Measurements from ENCODE around the gene PDS5A. TPM values are rescaled to one million over a fixed set of nuclear protein-coding genes. Genes with fewer than 3 reads are reported as not detected.

The PDS5A gene
- polyA plus RNA-seq, 3 donors, result 14.2 to 19.4 (median 17.7) TPM

DNA sequence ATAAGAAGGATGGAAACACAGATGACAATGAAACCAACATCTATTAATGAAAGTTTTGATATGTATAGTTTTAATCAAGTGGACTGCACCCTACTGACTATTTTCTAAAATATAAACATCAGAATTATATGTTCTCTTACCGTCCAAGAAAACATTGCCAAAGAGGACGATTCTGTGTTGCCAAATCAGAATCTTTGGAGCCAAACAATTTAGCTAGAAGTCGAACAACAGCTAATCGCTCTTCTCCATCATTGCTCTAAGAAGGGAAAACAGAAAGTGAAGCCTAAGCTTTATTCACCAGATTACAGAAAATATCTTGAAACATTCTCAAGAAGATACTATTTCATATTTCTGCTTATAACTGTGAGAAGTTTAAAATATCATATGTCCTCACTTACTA lies 64.2 kb downstream of the PDS5A start:
- WGBS (ENCODE audit: insufficient coverage), result 100% methylated on average over 3 of the region's 4 CpGs
- Histone ChIP-seq H2AFZ (ENCODE audit: insufficient read depth, low read depth, low read length, poor library complexity, severe bottlenecking) (no peak overlapping the region), H3K9me3 (replicated peaks in 1 of 2; ENCODE audit: control insufficient read depth in 1 of 2, insufficient read depth in 1 of 2, low read length in 2 of 2) (no peaks in the 10 kb centered on the region), H3K4me1 (ENCODE audit: control insufficient read depth in 1 of 2, insufficient read depth in 2 of 2, low read length in 2 of 2) (no peaks in the 10 kb centered on the region), H3K79me2 (ENCODE audit: insufficient read depth, low read length) (no peaks in the 10 kb centered on the region), H3K4me2 (replicated peaks; ENCODE audit: extremely low read depth, low read length, poor library complexity, severe bottlenecking) (no peak overlapping the region), H3K27me3 (ENCODE audit: control insufficient read depth in 2 of 2, insufficient read depth in 2 of 2, low read length in 2 of 2) (no peaks in the 10 kb centered on the region), H4K20me1 (ENCODE audit: insufficient read depth, low read length) (no peaks in the 10 kb centered on the region), H3K9ac (ENCODE audit: insufficient read depth, low read length, poor library complexity, severe bottlenecking) (no peak overlapping the region), H3K27ac (ENCODE audit: low read depth in 1 of 2, low read length in 2 of 2) (no peak overlapping the region), H3K4me3 (replicated peaks in 1 of 3; ENCODE audit: low read depth in 2 of 3, low read length in 3 of 3) (no peak overlapping the region), H3K36me3 (replicated peaks in 1 of 2; ENCODE audit: control insufficient read depth in 1 of 2, insufficient read depth in 2 of 2, low read length in 2 of 2) (peaks cover 79 to 97% of the 10 kb centered on the region in 2 donors)
- H3K4me1 Mint-ChIP-seq, result no peaks in the 10 kb centered on the region
- H3K36me3 Mint-ChIP-seq, result peaks cover 49 to 85% of the 10 kb centered on the region in 2 donors
- H3K27me3 Mint-ChIP-seq (ENCODE audit: low read depth in 3 of 3), result no peaks in the 10 kb centered on the region
- intact Hi-C loops (cut with micrococcal nuclease), result no loop called here
- H3K27ac Mint-ChIP-seq, result no peak overlapping the region
- H3K4me3 Mint-ChIP-seq, result no peak overlapping the region
- no peak for DNase-seq
- TF ChIP-seq, protein P1, sequence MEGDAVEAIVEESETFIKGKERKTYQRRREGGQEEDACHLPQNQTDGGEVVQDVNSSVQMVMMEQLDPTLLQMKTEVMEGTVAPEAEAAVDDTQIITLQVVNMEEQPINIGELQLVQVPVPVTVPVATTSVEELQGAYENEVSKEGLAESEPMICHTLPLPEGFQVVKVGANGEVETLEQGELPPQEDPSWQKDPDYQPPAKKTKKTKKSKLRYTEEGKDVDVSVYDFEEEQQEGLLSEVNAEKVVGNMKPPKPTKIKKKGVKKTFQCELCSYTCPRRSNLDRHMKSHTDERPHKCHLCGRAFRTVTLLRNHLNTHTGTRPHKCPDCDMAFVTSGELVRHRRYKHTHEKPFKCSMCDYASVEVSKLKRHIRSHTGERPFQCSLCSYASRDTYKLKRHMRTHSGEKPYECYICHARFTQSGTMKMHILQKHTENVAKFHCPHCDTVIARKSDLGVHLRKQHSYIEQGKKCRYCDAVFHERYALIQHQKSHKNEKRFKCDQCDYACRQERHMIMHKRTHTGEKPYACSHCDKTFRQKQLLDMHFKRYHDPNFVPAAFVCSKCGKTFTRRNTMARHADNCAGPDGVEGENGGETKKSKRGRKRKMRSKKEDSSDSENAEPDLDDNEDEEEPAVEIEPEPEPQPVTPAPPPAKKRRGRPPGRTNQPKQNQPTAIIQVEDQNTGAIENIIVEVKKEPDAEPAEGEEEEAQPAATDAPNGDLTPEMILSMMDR (IDR thresholded peaks at IDR 0.05), result no peak
- no peaks in the 10 kb centered on the region for H3K9me3 Mint-ChIP-seq

DNA sequence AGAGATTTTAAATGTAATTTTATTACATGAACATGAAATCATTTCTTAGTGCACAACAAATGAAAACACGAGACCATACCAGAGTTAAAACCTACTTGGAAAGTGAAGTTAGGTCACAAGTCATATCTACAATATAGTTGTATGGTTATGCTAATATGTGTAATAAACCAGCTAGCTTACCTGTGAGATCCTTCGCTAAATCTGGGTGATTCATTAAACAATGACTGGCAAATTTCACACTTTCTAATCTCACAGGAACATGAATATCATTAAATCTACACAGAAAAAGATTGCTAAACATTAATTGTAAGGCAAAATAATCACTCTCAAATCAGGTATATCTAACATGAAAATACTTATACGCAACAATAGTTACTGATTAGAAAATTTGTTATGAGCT lies 67.6 kb downstream of the PDS5A start:
- no peak overlapping the region for H2AFZ ChIP-seq (ENCODE audit: insufficient read depth, low read depth, low read length, poor library complexity, severe bottlenecking)
- Mint-ChIP-seq H3K27ac (no peak overlapping the region), H3K4me3 (no peak overlapping the region), H3K27me3 (ENCODE audit: low read depth in 3 of 3) (no peaks in the 10 kb centered on the region), H3K4me1 (no peaks in the 10 kb centered on the region), H3K9me3 (no peaks in the 10 kb centered on the region), H3K36me3 (peaks cover 57 to 88% of the 10 kb centered on the region in 2 donors)
- H3K4me3 ChIP-seq (replicated peaks in 1 of 3; ENCODE audit: low read depth in 2 of 3, low read length in 3 of 3), result no peak overlapping the region
- intact Hi-C loops (cut with micrococcal nuclease), result no loop called here
- no peak overlapping the region for H3K9ac ChIP-seq (ENCODE audit: insufficient read depth, low read length, poor library complexity, severe bottlenecking)
- no CpG with 5 or more reads among the region's 3 CpGs for WGBS (ENCODE audit: insufficient coverage)
- no peaks in the 10 kb centered on the region for H3K27me3 ChIP-seq (ENCODE audit: control insufficient read depth in 2 of 2, insufficient read depth in 2 of 2, low read length in 2 of 2)
- H3K4me2 ChIP-seq (replicated peaks; ENCODE audit: extremely low read depth, low read length, poor library complexity, severe bottlenecking), result no peak overlapping the region
- no peak overlapping the region for H3K27ac ChIP-seq (ENCODE audit: low read depth in 1 of 2, low read length in 2 of 2)
- peaks cover 69 to 97% of the 10 kb centered on the region in 2 donors for H3K36me3 ChIP-seq (replicated peaks in 1 of 2; ENCODE audit: control insufficient read depth in 1 of 2, insufficient read depth in 2 of 2, low read length in 2 of 2)
- H3K9me3 ChIP-seq (replicated peaks in 1 of 2; ENCODE audit: control insufficient read depth in 1 of 2, insufficient read depth in 1 of 2, low read length in 2 of 2), result no peaks in the 10 kb centered on the region
- no peaks in the 10 kb centered on the region for H4K20me1 ChIP-seq (ENCODE audit: insufficient read depth, low read length)
- TF ChIP-seq, protein P1 (IDR thresholded peaks at IDR 0.05), result no peak
- DNase-seq, result no peak
- H3K79me2 ChIP-seq (ENCODE audit: insufficient read depth, low read length), result no peaks in the 10 kb centered on the region
- no peaks in the 10 kb centered on the region for H3K4me1 ChIP-seq (ENCODE audit: control insufficient read depth in 1 of 2, insufficient read depth in 2 of 2, low read length in 2 of 2)
